Measurements from ENCODE around the gene RBBP8. TPM values are rescaled to one million over a fixed set of nuclear protein-coding genes. Genes with fewer than 3 reads are reported as not detected.

Gene RBBP8
- total RNA-seq, 1 experiment from 2014 or later: 46.7 TPM

- H3K4me3 Mint-ChIP-seq (ENCODE audit: unreplicated experiment): no peak overlapping the region
- intact Hi-C loops (cut with micrococcal nuclease; ENCODE audit: unreplicated experiment): no loop called here
- no TSS peak for BruUV-seq (replicated peaks)
- Histone ChIP-seq H3K4me1 (no peaks in the 10 kb centered on the region), H3K4me3 (ENCODE audit: low read depth, low read length) (no peak overlapping the region), H3K36me3 (ENCODE audit: control insufficient read depth, insufficient read depth, low read length) (no peaks in the 10 kb centered on the region), H3K27me3 (replicated peaks; ENCODE audit: control insufficient read depth, insufficient read depth, low read length) (no peaks in the 10 kb centered on the region), H3K9me3 (peaks cover 13% of the 10 kb centered on the region; the same call in 1 of the 2 replicates)
- ChIA-PET CTCF (interaction anchor here (0.6 kb wide), 1 partner anchor 19 kb away, joined by 3 read pairs; no protein-coding TSS in a partner anchor), POLR2A (no interaction called here)
- no peak for DNase-seq
- TF ChIP-seq CTCF (IDR thresholded peaks at IDR 0.05; ENCODE audit: insufficient read depth in 1 of 2, low read depth in 1 of 2, low read length in 1 of 2, severe bottlenecking in 1 of 2, unreplicated experiment in 1 of 2): no peak
- no peaks in the 10 kb centered on the region for H3K27me3 Mint-ChIP-seq (ENCODE audit: insufficient read depth, unreplicated experiment)
- H3K4me1 Mint-ChIP-seq (ENCODE audit: low read depth, unreplicated experiment): no peaks in the 10 kb centered on the region
- H3K27ac Mint-ChIP-seq (ENCODE audit: unreplicated experiment): no peak overlapping the region
- no peaks in the 10 kb centered on the region for H3K36me3 Mint-ChIP-seq (ENCODE audit: insufficient read depth, unreplicated experiment)
- peaks cover 13% of the 10 kb centered on the region for H3K9me3 Mint-ChIP-seq (ENCODE audit: unreplicated experiment)
Measured at GRCh38 chr18:23059541-23060465, 126.7 kb downstream of the RBBP8 start.

GRCh38 chr18:23062011-23062410, 128.9 kb downstream of the RBBP8 start:
- no peaks in the 10 kb centered on the region for H3K4me1 Mint-ChIP-seq (ENCODE audit: low read depth, unreplicated experiment)
- no peaks in the 10 kb centered on the region for H3K36me3 Mint-ChIP-seq (ENCODE audit: insufficient read depth, unreplicated experiment)
- ChIA-PET CTCF (no interaction called here), POLR2A (no interaction called here)
- peaks cover 13% of the 10 kb centered on the region for H3K9me3 Mint-ChIP-seq (ENCODE audit: unreplicated experiment)
- intact Hi-C loops (cut with micrococcal nuclease; ENCODE audit: unreplicated experiment): no loop called here
- no peaks in the 10 kb centered on the region for H3K27me3 Mint-ChIP-seq (ENCODE audit: insufficient read depth, unreplicated experiment)
- no peak overlapping the region for H3K4me3 ChIP-seq (ENCODE audit: low read depth, low read length)
- H3K27me3 ChIP-seq (replicated peaks; ENCODE audit: control insufficient read depth, insufficient read depth, low read length): no peaks in the 10 kb centered on the region
- no peak for TF ChIP-seq CTCF (IDR thresholded peaks at IDR 0.05; ENCODE audit: insufficient read depth in 1 of 2, low read depth in 1 of 2, low read length in 1 of 2, severe bottlenecking in 1 of 2, unreplicated experiment in 1 of 2)
- no peak for DNase-seq
- H3K36me3 ChIP-seq (ENCODE audit: control insufficient read depth, insufficient read depth, low read length): no peaks in the 10 kb centered on the region
- no TSS peak for BruUV-seq (replicated peaks)
- no peak overlapping the region for H3K4me3 Mint-ChIP-seq (ENCODE audit: unreplicated experiment)
- H3K27ac Mint-ChIP-seq (ENCODE audit: unreplicated experiment): no peak overlapping the region
- H3K4me1 ChIP-seq: no peaks in the 10 kb centered on the region
- peaks cover 13% of the 10 kb centered on the region; the same call in 1 of the 2 replicates for H3K9me3 ChIP-seq

GRCh38 chr18:23063502-23063901, 130.4 kb downstream of the RBBP8 start:
- DNase-seq: no peak
- BruUV-seq (replicated peaks): no TSS peak
- intact Hi-C loops (cut with micrococcal nuclease; ENCODE audit: unreplicated experiment): no loop called here
- peaks cover 13% of the 10 kb centered on the region; the same call in 1 of the 2 replicates for H3K9me3 ChIP-seq
- no peaks in the 10 kb centered on the region for H3K4me1 Mint-ChIP-seq (ENCODE audit: low read depth, unreplicated experiment)
- POLR2A ChIA-PET: no interaction called here
- H3K4me1 ChIP-seq: no peaks in the 10 kb centered on the region
- H3K36me3 ChIP-seq (ENCODE audit: control insufficient read depth, insufficient read depth, low read length): no peaks in the 10 kb centered on the region
- TF ChIP-seq CTCF (IDR thresholded peaks at IDR 0.05; ENCODE audit: insufficient read depth in 1 of 2, low read depth in 1 of 2, low read length in 1 of 2, severe bottlenecking in 1 of 2, unreplicated experiment in 1 of 2): no peak
- H3K4me3 ChIP-seq (ENCODE audit: low read depth, low read length): no peak overlapping the region
- H3K27ac Mint-ChIP-seq (ENCODE audit: unreplicated experiment): no peak overlapping the region
- H3K36me3 Mint-ChIP-seq (ENCODE audit: insufficient read depth, unreplicated experiment): no peaks in the 10 kb centered on the region
- CTCF ChIA-PET: no interaction called here
- no peaks in the 10 kb centered on the region for H3K27me3 Mint-ChIP-seq (ENCODE audit: insufficient read depth, unreplicated experiment)
- H3K27me3 ChIP-seq (replicated peaks; ENCODE audit: control insufficient read depth, insufficient read depth, low read length): no peaks in the 10 kb centered on the region
- no peak overlapping the region for H3K4me3 Mint-ChIP-seq (ENCODE audit: unreplicated experiment)
- peaks cover 13% of the 10 kb centered on the region for H3K9me3 Mint-ChIP-seq (ENCODE audit: unreplicated experiment)

Measured in Caco-2 (cell line).